Smooth muscle cell (in vitro differentiated cells): ENCODE measurements around the gene TMEM131L. TPM values are rescaled to one million over a fixed set of nuclear protein-coding genes. Genes with fewer than 3 reads are reported as not detected.

Experiments used
- DNase-seq: peaks from one replicate; lab custom pipeline; 2025; ENCODE audit not compliant: unreplicated experiment; lab: John Stamatoyannopoulos, UW
- H2AFZ ChIP-seq: fragments of 200-600 bp; sonication (generic); 2 replicates; pipeline ENCODE4 v1.6.0; 2016; ENCODE audit warnings: antibody characterized with exemption, low read depth, mild to moderate bottlenecking
- H3F3A ChIP-seq: fragments of 200-600 bp; sonication (generic); 2 replicates; pipeline ENCODE4 v1.6.0; 2017; ENCODE audit warnings: antibody characterized with exemption, low read depth
- H3K27ac ChIP-seq: fragments of 200-600 bp; sonication (generic); 2 replicates; pipeline ENCODE4 v1.5.1; 2016; ENCODE audit warnings: low read depth, mild to moderate bottlenecking
- H3K27me3 ChIP-seq: fragments of 200-600 bp; sonication (generic); 2 replicates; pipeline ENCODE4 v1.6.1; 2016; ENCODE audit warnings: low read depth, mild to moderate bottlenecking
- H3K36me3 ChIP-seq: fragments of 200-600 bp; sonication (generic); 2 replicates; pipeline ENCODE4 v1.5.1; 2016; ENCODE audit warnings: low read depth
- H3K4me1 ChIP-seq: fragments of 200-600 bp; sonication (generic); 2 replicates; pipeline ENCODE4 v1.5.1; 2016; ENCODE audit warnings: low read depth
- H3K4me2 ChIP-seq: fragments of 200-600 bp; sonication (generic); 2 replicates; pipeline ENCODE4 v1.6.0; 2016; ENCODE audit warnings: mild to moderate bottlenecking
- H3K4me3 ChIP-seq: fragments of 200-600 bp; sonication (generic); 2 replicates; pipeline ENCODE4 v1.5.1; 2016; ENCODE audit warnings: mild to moderate bottlenecking
- H3K79me2 ChIP-seq: fragments of 200-600 bp; sonication (generic); 2 replicates; pipeline ENCODE4 v1.6.0; 2016; ENCODE audit warnings: low read depth, mild to moderate bottlenecking
- H3K9ac ChIP-seq: fragments of 200-600 bp; sonication (generic); 2 replicates; pipeline ENCODE4 v1.6.0; 2016; ENCODE audit warnings: low read depth
- H3K9me3 ChIP-seq: fragments of 200-600 bp; sonication (generic); replicated peaks from 2 replicates; pipeline ENCODE4 v1.5.1; 2016; ENCODE audit warnings: low read depth
- H4K20me1 ChIP-seq: fragments of 200-600 bp; sonication (generic); 2 replicates; pipeline ENCODE4 v1.6.0; 2016; ENCODE audit warnings: low read depth
- CTCF ChIP-seq: fragments of 200-600 bp; sonication (generic); IDR thresholded peaks from 2 replicates; pipeline ENCODE4 v1.5.1; 2017; ENCODE audit warnings: borderline replicate concordance, mild to moderate bottlenecking, antibody characterized with exemption; ENCODE audit not compliant: insufficient read depth, poor library complexity, severe bottlenecking
- WGBS: methylation state at CpG from one replicate; pipeline ENCODE4 v1.1.7; 2016; ENCODE audit warnings: low lambda C conversion rate; 5-methylcytosine and 5-hydroxymethylcytosine counted together
- polyA plus RNA-seq: library from polyadenylated mRNA; unstranded; fragments of >200 nt; fragmentation: Nextera tagmentation; extraction: Ambion mirVana; gene quantifications from 2 replicates; pipeline ENCODE4 v1.2.1, GENCODE V29; 2016
- total RNA-seq: library from RNA; depleted of rRNA; stranded (reverse); fragments of >200 nt; gene quantifications from 2 replicates; pipeline ENCODE4 v1.2.3, GENCODE V29; 2014

The TMEM131L gene
- total and polyA plus RNA-seq, 2 experiments from 2014 or later = 4.3 to 6.7 TPM

GRCh38 chr4:153593161-153593560 is 127.0 kb downstream of the TMEM131L start:
- Histone ChIP-seq H3K4me3 (no peak overlapping the region), H3K36me3 (peaks cover 2% of the 10 kb centered on the region), H2AFZ (no peak overlapping the region), H3K27ac (no peak overlapping the region), H3K9ac (no peak overlapping the region), H3F3A (no peaks in the 10 kb centered on the region), H3K4me2 (no peak overlapping the region), H3K27me3 (no peaks in the 10 kb centered on the region), H4K20me1 (no peaks in the 10 kb centered on the region), H3K79me2 (no peaks in the 10 kb centered on the region), H3K4me1 (no peaks in the 10 kb centered on the region), H3K9me3 (no peaks in the 10 kb centered on the region)
- DNase-seq = no peak
- WGBS = 81% methylated on average over 5 of the region's 5 CpGs
- TF ChIP-seq CTCF = no peak

- Histone ChIP-seq H4K20me1 (no peaks in the 10 kb centered on the region), H3K4me1 (no peaks in the 10 kb centered on the region), H3K4me2 (peak overlapping the region; percentile 25), H3K36me3 (peaks cover 9% of the 10 kb centered on the region), H3K9ac (no peak overlapping the region), H3K27ac (peak overlapping the region; percentile 55), H3K9me3 (no peaks in the 10 kb centered on the region), H2AFZ (no peak overlapping the region), H3K27me3 (no peaks in the 10 kb centered on the region), H3K4me3 (no peak overlapping the region), H3K79me2 (no peaks in the 10 kb centered on the region), H3F3A (no peaks in the 10 kb centered on the region)
- WGBS = 56% methylated on average over 2 of the region's 2 CpGs
- DNase-seq = no peak
- no peak for TF ChIP-seq CTCF
Observed at GRCh38 chr4:153594210-153594609, 128.1 kb downstream of the TMEM131L start.

- Histone ChIP-seq H3K9ac (no peak overlapping the region), H3K27me3 (no peaks in the 10 kb centered on the region), H3K4me3 (no peak overlapping the region), H3F3A (no peaks in the 10 kb centered on the region), H3K4me1 (no peaks in the 10 kb centered on the region), H3K9me3 (no peaks in the 10 kb centered on the region), H3K36me3 (peaks cover 9% of the 10 kb centered on the region), H4K20me1 (no peaks in the 10 kb centered on the region), H3K79me2 (no peaks in the 10 kb centered on the region), H2AFZ (no peak overlapping the region), H3K27ac (no peak overlapping the region), H3K4me2 (no peak overlapping the region)
- WGBS = 72% methylated on average over 6 of the region's 6 CpGs
- DNase-seq = no peak
- TF ChIP-seq CTCF = no peak
Observed at GRCh38 chr4:153595894-153596601, 129.9 kb downstream of the TMEM131L start.

- DNase-seq = no peak
- no peaks in the 10 kb centered on the region for H3K27me3 ChIP-seq
- H3K36me3 ChIP-seq = peaks cover 9% of the 10 kb centered on the region
- 100% methylated on average over 3 of the region's 3 CpGs for WGBS
- H3K4me2 ChIP-seq = no peak overlapping the region
- H3K9ac ChIP-seq = no peak overlapping the region
- no peaks in the 10 kb centered on the region for H4K20me1 ChIP-seq
- no peak overlapping the region for H2AFZ ChIP-seq
- no peaks in the 10 kb centered on the region for H3K4me1 ChIP-seq
- H3K4me3 ChIP-seq = no peak overlapping the region
- no peak for TF ChIP-seq CTCF
- H3F3A ChIP-seq = no peaks in the 10 kb centered on the region
- H3K79me2 ChIP-seq = no peaks in the 10 kb centered on the region
- no peak overlapping the region for H3K27ac ChIP-seq
- no peaks in the 10 kb centered on the region for H3K9me3 ChIP-seq
Observed at GRCh38 chr4:153602758-153603157, 136.6 kb downstream of the TMEM131L start.
